ENCODE results near the gene TPSB2. TPM values are rescaled to one million over a fixed set of nuclear protein-coding genes. Genes with fewer than 3 reads are reported as not detected.
"Not testable (repeated sequence)": the region's sequence is repeated elsewhere in the genome, so short reads cannot be mapped to it uniquely, and the experiment has no call there.

Gene TPSB2
- total and polyA plus RNA-seq, 8 donors: 0.13 to 55.5 (median 1.6) TPM; not detected in 4

DNA sequence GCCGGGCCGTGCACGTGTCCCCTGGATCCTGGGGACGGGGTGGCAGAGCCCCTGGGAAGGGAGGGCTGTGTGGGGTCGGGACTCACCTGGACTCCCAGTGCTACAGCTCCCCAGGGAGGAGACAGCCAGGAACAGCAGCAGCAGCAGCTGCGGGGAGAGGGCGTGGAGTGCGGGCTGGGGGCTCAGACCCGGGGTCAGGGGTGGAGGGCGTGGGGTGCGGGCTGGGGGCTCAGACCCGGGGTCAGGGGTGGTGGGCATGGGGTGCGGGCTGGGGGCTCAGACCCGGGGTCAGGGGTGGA is 46.5 kb upstream of the TPSB2 start:
- Histone ChIP-seq H3K4me3 (no peak overlapping the region), H3K9me3 (no peaks in the 10 kb centered on the region), H3K4me1 (no peaks in the 10 kb centered on the region), H3K36me3 (no peaks in the 10 kb centered on the region), H3K27ac (no peak overlapping the region), H3K27me3 (peaks cover 7 to 90% of the 10 kb centered on the region in 2 donors)
- TF ChIP-seq, protein P1, sequence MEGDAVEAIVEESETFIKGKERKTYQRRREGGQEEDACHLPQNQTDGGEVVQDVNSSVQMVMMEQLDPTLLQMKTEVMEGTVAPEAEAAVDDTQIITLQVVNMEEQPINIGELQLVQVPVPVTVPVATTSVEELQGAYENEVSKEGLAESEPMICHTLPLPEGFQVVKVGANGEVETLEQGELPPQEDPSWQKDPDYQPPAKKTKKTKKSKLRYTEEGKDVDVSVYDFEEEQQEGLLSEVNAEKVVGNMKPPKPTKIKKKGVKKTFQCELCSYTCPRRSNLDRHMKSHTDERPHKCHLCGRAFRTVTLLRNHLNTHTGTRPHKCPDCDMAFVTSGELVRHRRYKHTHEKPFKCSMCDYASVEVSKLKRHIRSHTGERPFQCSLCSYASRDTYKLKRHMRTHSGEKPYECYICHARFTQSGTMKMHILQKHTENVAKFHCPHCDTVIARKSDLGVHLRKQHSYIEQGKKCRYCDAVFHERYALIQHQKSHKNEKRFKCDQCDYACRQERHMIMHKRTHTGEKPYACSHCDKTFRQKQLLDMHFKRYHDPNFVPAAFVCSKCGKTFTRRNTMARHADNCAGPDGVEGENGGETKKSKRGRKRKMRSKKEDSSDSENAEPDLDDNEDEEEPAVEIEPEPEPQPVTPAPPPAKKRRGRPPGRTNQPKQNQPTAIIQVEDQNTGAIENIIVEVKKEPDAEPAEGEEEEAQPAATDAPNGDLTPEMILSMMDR (IDR thresholded peaks at IDR 0.05): no peak
- ATAC-seq: no peak
- intact Hi-C loops (cut with DNase I): no loop called here
- DNase-seq: no peak

DNA sequence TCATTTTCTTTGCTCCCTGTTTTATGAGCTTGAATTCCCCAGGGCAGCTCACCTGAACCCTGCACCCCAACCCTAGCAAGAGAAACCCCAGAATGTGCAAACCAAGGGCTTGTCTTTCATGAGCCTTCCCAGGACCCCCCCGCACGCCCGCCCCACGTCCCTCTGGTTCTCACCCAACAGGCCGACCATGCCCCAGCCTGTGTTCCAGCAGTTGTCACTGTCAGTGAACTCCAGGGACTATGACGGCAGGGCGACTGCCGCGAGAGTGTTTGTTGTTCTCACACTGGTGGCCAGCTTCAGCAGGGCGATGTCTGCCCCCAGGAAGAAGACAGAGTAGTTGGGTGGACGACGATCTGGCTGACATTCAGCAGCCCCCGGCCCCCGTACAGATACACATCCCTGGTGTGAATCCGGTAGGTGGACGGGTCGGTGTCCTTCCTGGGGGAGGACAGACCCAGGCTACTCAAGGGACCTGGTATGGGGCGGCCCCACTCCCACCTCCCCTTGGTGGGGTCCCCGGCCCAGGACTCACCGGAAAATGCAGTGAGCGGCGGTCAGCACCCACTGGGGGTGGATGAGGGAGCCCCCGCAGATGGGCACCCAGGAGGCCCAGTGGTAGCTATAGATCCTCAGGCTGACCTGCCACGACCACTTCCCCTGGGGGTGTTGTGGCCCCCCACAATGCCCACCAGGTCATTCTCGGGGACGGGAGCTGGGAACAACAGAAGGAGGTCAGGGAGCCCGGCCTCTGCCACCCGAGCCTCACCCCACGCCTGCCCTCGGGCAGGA is 46.0 kb upstream of the TPSB2 start:
- Histone ChIP-seq H3K4me3 (no peak overlapping the region), H3K36me3 (no peaks in the 10 kb centered on the region), H3K4me1 (no peaks in the 10 kb centered on the region), H3K27ac (no peak overlapping the region), H3K27me3 (peaks cover 7 to 89% of the 10 kb centered on the region in 2 donors), H3K9me3 (no peaks in the 10 kb centered on the region)
- ATAC-seq: no peak
- no peak for DNase-seq
- intact Hi-C loops (cut with DNase I): no loop called here
- TF ChIP-seq, protein P1 (IDR thresholded peaks at IDR 0.05): no peak

DNA sequence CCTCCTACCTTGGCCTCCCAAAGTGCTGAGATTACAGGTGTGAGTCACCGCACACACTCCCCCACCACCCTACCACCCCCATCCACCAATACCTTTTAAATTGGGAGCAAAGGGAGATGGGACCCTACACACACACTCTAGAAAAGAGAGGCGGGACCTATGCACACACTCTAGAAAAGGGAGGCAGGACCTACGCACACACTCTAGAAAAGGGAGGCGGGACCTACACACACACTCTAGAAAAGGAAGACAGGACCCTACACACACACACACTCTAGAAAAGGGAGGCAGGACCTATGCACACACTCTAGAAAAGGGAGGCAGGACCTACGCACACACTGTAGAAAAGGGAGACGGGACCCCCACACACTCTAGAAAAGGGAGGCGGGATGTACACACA is 44.8 kb upstream of the TPSB2 start:
- DNase-seq (no peak), ATAC-seq (no peak)
- H3K36me3 ChIP-seq: no peaks in the 10 kb centered on the region
- peaks cover 7 to 78% of the 10 kb centered on the region in 2 donors for H3K27me3 ChIP-seq
- no peaks in the 10 kb centered on the region for H3K4me1 ChIP-seq
- no peak overlapping the region for H3K27ac ChIP-seq
- H3K4me3 ChIP-seq: no peak overlapping the region
- TF ChIP-seq, protein P1 (IDR thresholded peaks at IDR 0.05): no peak
- no peaks in the 10 kb centered on the region for H3K9me3 ChIP-seq
- intact Hi-C loops (cut with DNase I): no loop called here

DNA sequence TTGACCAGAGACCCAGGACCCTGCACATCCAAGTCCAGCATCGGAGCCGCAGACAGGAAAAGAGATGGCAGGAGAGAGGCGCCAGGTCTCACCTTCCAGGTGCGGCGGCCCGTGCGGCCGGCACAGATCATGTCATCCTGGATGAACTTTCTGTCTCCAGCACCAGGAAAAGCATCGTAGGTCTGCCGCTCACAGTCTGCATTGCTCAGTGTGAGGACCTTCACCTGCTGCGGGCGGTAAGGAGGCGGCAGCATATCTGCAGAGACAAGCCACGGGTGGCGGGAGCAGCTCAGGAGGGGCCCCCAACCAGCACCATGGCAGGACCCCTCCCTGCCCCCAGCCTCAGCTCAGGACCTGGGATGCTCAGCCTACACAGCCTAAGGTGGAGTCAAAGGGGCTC is 43.8 kb upstream of the TPSB2 start:
- DNase-seq (no peak), ATAC-seq (no peak)
- Histone ChIP-seq H3K9me3 (no peaks in the 10 kb centered on the region), H3K4me3 (no peak overlapping the region), H3K27ac (no peak overlapping the region), H3K36me3 (no peaks in the 10 kb centered on the region), H3K27me3 (peaks cover 7 to 68% of the 10 kb centered on the region in 2 donors), H3K4me1 (no peaks in the 10 kb centered on the region)
- intact Hi-C loops (cut with DNase I): no loop called here
- TF ChIP-seq, protein P1 (IDR thresholded peaks at IDR 0.05): no peak

DNA sequence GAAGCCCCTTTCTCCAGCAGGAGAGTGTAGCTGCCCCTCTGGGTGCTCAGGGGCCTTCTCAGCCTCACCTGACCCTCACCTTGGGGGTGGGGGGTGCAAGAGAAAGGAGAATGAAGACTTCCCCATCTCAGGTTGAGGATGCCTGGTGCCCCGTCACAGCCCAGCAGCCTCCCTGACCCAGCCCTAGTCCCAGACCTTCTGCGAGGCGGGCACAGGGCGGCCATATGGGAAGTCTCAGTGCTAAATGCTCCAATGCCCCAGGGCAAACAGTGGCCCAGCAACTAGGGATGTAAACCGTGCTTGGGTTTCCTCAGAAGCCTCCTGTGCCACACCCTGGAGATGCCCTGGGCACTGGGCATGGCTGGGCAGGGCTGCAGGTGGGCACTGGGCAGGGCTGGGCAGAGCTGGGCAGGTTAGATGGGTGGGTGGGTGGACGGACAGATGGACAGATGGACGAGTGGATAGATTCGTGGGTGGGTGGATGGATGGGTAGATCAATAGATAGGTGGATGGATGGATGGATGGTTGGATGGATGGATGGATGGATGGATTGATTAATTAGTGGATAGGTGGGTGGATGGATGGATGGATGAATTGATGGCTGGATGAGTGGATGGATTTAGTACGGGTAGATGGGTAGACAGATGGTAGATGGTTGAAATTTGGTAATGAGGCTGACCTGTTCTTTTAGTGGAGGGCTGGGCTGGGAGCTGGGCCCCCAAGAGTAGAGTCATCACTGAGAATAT is 42.6 kb upstream of the TPSB2 start:
- DNase-seq: no peak
- Histone ChIP-seq H3K9me3 (no peaks in the 10 kb centered on the region), H3K27ac (no peak overlapping the region), H3K4me1 (no peaks in the 10 kb centered on the region), H3K4me3 (no peak overlapping the region), H3K27me3 (peaks cover 2 to 57% of the 10 kb centered on the region in 2 donors), H3K36me3 (no peaks in the 10 kb centered on the region)
- TF ChIP-seq, protein P1 (IDR thresholded peaks at IDR 0.05): no peak
- intact Hi-C loops (cut with DNase I): no loop called here
- no peak for ATAC-seq

DNA sequence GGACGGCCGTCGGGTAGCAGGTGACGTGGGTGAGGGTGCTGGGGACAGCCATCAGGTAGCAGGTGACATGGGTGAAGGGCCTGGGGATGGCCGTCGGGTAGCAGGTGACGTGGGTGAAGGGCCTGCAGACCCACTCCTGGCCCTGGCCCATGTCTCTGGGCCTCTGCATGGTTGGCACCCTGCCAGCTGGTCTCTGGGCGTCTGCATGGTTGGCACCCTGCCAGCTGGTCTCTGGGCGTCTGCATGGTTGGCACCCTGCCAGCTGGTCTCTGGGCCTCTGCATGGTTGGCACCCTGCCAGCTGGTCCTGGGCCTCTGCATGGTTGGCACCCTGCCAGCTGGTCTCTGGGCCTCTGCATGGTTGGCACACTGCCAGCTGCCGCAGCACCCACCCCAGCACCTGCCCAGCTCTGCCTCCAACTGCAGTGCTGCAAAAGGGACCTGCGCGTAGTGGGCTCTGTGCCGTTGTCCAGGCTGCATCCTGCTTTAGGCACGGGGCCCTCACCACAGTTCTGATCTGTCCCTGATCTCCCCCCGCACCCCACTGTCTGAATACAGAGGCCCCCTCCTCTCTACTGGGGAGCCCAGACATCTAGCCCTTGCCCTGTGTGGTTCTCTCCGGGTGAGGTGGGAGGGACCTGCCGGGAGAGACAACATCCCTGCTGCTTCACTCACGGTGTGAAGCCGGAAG is 41.9 kb upstream of the TPSB2 start:
- H3K4me1 ChIP-seq; H3K36me3 ChIP-seq; H3K27ac ChIP-seq; ATAC-seq; intact Hi-C loops (cut with DNase I); H3K9me3 ChIP-seq; H3K4me3 ChIP-seq: not testable (repeated sequence)
- H3K27me3 ChIP-seq: peaks cover 0 to 49% of the 10 kb centered on the region in 2 donors
- peak in 2 of 4 donors; percentile 35 to 61 for DNase-seq

Measured in left lung (tissue), 10 donors.